ENCODE data around the gene LMF1.

The LMF1 gene

DNA sequence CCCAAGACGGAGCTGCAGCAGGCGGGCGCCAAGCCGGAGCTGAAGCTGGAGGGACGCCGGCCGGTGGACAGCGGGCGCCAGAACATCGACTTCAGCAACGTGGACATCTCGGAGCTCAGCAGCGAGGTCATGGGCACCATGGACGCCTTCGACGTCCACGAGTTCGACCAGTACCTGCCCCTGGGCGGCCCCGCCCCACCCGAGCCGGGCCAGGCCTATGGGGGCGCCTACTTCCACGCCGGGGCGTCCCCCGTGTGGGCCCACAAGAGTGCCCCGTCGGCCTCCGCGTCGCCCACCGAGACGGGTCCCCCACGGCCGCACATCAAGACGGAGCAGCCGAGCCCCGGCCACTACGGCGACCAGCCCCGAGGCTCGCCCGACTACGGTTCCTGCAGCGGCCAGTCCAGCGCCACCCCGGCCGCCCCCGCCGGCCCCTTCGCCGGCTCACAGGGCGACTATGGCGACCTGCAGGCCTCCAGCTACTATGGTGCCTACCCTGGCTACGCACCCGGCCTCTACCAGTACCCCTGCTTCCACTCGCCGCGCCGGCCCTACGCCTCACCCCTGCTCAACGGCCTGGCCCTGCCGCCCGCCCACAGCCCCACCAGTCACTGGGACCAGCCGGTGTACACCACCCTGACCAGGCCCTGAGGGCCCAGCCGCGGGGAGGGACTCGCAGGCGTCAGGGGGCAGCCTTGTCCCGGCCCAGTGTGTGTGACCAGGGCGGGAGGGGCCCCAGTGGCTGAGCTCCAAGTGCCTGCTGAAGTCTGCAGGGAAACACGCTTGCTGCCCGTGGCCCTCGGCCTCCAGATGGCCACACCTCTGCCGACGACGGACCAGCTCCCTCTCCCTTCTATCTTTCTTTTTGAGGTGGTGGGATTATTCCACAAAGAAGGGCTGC lies 14.2 kb upstream of the LMF1 start:
- DNase-seq (ENCODE audit: low read depth in 2 of 2), result no peak

DNA sequence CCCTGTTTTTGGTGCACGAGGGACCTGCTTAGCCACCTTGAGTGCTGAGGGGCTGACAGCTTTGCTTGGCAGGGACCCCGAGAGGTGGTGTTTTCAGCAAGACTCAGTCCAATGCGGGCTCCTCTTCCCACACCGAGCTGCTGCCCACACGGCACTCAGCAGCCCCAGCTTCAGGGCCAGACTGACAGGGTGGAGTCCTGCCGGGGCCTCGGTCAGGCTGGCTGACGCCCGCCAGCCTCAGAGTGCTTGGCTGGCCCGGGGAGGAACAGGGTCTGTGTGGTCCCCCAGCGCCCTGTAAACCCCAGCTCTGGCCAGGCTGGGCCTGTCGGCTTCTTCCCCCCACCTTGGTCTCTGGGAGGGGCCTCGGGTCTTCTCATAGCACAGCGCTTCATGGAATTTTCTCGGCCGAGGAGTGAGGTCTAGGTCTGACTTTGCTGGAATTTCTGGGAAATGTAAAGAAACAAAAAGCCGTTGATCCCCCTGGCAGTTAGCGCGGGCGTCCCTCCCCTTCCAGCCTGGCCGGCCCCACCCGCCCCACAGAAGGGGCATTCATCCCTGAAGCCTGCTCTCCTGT lies 13.4 kb upstream of the LMF1 start:
- DNase-seq (ENCODE audit: low read depth in 2 of 2), result no peak

DNA sequence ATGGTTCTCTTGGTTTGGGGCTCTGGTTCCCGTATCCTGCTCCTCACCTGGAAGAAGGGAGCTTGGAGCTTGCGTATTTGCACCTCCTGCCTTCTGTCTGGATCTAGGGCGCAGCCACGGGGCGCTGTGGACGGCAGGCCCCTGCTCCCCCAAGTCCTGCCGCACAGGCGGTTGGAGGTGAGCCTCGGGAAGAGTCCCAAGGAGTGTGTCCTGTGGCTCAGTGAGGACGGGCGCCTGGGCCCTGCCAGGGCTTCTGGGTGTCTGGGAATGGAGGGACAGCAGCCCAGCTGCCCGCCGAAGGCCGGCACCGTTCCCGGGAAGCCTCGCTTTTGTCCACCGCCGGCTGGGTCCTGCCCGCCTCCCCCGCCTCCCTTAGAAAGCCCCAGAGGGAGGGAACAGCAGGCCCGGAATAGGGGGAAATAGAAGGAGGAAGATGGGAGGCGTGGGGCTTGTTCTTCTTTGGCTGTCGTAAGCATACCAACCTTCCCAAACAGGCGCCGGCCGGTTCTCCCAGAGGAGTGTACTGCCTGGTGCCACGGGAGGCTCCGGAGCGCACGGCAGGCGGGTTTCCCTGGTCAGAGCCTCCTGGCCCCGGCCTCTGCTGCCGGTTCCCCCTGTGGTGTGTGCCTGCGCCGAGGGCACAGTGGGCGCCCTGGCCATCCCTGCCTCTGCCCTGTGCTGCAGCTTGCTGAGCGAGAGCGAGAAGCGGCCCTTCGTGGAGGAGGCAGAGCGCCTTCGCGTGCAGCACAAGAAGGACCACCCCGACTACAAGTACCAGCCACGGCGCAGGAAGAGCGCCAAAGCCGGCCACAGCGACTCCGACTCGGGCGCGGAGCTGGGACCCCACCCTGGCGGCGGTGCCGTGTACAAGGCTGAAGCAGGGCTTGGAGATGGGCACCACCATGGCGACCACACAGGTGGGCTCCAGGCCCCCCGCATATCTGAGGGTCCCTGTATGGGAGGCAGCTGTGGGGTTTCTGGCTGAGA lies 12.6 kb upstream of the LMF1 start:
- DNase-seq (ENCODE audit: low read depth in 2 of 2), result no peak

- DNase-seq (ENCODE audit: low read depth in 2 of 2), result no peak
Observed at GRCh38 chr16:982145-983043, 11.6 kb upstream of the LMF1 start.

DNA sequence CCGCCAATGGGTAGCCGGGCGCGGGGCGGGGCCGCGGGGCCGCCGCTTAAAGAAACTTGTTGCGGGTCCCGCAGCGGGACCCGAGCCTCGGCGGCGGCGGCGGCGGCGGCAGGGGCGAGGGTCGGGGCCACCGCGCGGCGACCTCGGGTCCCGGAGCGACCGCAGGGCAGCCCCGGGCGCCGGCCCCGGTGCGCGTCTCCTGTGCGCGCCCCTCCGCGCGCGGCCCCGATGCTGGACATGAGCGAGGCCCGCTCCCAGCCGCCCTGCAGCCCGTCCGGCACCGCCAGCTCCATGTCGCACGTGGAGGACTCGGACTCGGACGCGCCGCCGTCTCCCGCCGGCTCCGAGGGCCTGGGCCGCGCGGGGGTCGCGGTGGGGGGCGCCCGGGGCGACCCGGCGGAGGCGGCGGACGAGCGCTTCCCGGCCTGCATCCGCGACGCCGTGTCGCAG lies 10.9 kb upstream of the LMF1 start, which contains the start of gene SOX8:
Gene SOX8, plus strand, starts transcription at position 76 of the 450 bp plus-strand sequence. Its CDS starts 153 bp downstream, at position 229.
- DNase-seq (ENCODE audit: low read depth in 2 of 2), result no peak

DNA sequence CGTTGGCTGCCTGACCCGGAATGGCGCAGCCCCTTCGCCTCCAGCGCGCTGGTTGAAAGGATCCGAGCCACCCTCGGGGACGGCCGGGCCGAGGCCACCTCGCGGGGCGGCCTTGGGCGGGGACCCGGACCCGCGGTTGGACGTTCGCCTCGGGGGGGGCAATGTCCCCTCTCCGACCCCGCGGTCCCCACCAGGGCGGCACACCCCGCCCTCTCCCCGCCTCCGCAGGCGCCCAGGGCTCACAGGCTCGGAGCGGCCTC lies 9.7 kb upstream of the LMF1 start:
- no peak for DNase-seq (ENCODE audit: low read depth in 2 of 2)

GRCh38 chr16:979859-980594 lies 9.2 kb upstream of the LMF1 start:
- no peak for DNase-seq (ENCODE audit: low read depth in 2 of 2)

DNA sequence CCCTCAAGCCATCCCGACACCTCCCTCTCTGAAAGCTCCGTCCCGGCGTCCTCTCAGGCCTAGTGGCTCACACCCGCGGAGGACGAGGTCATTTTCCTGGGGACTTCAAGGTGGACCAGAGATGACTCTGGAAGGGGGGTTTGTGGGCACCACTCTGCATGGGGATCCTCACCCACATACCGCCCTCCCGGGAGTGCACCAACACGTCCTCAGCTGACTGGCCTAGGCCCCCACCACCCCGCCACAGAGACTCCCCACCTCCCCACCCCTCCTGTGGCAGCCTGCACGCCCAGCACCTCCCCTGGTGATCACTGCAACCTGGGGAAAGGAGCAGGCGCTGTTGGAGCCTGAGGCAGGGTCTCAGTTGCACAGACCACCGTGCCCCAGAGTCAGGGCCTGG lies 8.4 kb upstream of the LMF1 start:
- DNase-seq (ENCODE audit: low read depth in 2 of 2), result no peak

- no peak for DNase-seq (ENCODE audit: low read depth in 2 of 2)
Observed at GRCh38 chr16:978403-978802, 7.6 kb upstream of the LMF1 start.

DNA sequence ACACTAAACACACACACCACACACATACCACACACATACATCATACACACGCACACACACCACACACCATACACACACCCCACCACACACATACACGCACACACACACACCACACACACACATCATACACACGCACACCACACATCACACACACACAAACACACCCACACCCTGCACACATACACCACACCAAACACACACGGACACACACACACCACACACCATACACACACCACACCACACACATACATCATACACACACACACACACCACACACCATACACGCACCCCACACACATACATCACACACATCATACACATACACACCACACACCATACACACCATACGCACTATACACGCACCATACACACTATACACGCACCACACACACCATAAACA lies 7.1 kb upstream of the LMF1 start:
- no peak for DNase-seq (ENCODE audit: low read depth in 2 of 2)

- no peak for DNase-seq (ENCODE audit: low read depth in 2 of 2)
Observed at GRCh38 chr16:977081-977701, 6.4 kb upstream of the LMF1 start.

DNA sequence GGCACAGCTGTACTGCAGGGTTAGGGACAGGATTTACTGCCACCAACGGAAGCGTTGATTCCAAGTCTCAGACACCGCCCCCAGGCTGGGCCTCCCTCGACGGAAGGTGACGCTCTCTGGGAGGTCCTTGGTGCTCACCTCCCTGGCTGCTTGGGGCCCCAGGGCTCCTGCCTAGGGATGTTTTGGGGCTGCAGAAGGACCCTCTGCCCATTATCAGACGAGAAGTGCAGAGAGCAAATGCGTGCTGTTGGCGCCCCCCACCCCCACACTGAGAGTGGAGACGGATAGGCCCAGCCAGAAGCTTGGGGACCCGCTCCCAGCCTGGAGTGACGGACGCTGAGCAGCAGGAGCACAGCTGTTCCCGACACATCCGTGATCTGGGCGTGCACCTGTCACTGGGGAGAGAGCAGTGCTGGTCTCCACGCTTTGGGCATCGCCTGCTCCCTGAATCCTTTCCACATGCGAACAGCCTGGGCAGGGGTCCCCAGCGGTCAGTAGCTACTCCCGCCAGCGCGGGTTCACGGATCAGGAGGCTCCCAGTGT lies 5.7 kb upstream of the LMF1 start:
- DNase-seq (ENCODE audit: low read depth in 2 of 2), result no peak

DNA sequence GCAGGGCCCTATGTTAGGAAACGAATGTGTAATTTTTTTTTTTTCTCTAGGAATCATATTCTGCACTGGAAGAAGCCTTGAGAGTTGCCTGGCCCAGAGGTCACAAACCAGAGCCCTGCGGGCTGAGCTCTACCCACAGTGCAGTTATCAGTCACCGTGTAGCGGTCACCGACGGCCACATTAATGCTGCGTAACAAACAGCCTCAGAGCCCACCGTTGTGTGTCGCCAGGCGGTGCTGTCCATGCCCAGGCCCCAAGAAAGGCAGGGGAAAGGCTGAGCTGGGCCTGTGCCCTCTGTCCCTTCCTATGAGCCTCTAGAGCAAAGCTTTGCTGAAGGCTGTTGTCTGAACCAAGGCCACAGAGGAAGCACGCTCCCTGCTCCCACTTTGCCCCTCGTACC lies 4.5 kb upstream of the LMF1 start:
- no peak for DNase-seq (ENCODE audit: low read depth in 2 of 2)

DNA sequence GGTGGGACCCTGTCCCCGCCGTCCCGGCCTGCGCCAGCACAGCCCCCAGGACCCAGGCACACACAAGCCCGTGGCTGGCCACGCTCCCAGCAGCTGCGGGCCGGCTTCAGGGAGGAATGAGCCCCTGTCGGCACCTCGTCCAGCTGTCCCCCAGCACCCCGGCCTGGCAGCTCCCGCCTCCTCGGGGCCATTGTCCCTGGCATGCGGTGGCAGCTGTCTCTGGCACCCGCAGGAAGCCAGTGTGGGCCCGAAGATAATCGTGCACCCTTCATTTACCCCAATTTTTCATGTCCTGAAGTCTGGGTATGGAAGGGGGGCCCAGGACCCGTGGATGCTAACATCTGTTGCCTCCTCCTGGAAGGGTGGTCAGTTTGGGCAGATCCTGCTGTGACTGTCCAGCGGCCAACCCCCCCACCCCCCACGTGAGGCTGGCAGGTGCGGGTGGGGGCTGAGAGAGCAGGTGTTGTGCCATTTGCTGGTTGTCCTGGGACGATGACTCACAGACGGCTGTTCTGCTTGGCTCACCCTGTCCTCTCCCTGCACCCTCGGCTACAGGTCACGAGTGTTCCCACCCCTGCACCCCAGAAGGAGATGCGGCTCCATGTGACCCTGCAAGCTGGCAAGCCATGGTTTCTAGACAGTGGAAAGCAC lies 4.0 kb upstream of the LMF1 start:
- no peak for DNase-seq (ENCODE audit: low read depth in 2 of 2)

DNA sequence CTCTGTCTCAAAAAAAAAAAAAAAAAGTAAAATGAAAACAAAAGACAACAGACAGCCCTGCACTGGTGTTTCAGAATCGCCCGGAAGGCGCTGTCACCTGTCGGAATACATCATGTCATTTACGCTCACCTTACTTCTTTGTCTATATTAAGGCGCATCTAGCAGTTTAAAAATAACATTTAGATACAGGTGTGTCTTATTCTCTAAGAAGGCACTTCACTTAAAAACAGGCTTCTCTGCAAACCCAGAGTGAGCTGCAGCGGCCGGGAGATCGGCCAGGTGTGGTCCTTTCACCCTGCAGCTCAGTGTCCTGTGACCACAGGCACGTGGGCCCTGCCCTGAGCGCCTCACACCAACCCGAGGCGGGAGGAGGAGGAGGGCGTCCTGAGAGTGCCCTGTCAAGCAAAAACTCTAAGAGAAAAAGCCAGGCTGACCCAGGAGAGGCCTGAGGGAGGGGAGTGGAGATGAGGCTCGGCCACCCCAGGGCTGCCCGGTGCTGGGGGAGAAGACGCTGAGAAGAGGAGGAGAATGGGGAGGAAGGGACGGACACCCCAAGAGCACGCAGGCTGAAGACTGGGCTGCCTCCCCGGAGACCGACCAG lies 3.3 kb upstream of the LMF1 start:
- DNase-seq (ENCODE audit: low read depth in 2 of 2), result no peak

DNA sequence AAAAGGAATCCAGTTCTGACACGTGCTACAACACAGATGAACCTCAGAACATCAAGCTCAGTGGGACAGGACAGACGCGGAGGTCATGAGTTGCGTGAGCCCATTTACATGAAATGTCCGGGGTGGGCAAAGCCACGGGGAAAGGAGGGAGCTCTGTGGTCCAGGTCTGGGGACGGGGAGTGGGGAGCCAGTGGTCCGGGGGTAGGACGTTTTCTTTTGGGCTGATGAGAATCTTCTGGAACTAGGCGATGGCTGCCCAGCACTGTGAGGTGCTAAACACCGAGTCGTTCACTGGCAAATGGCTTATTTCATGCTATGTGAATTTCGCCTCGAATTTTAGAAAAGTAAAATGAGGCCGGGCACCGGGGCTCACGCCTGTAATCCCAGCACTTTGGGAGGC lies 2.6 kb upstream of the LMF1 start:
- DNase-seq (ENCODE audit: low read depth in 2 of 2), result no peak

GRCh38 chr16:972316-973002 lies 1.7 kb upstream of the LMF1 start:
- DNase-seq (ENCODE audit: low read depth in 2 of 2), result no peak

- no peak for DNase-seq (ENCODE audit: low read depth in 2 of 2)
Observed at GRCh38 chr16:971981-972315, 1.2 kb upstream of the LMF1 start.

- no peak for DNase-seq (ENCODE audit: low read depth in 2 of 2)
Observed at GRCh38 chr16:971582-971905, 760 bp upstream of the LMF1 start.

Measured in stimulated activated CD4-positive, alpha-beta T cell treated with anti-CD3 and anti-CD28 coated beads, Interleukin-1b, Interleukin-23, amount 100 ng/mL, for 4 hours (primary cell).